DND-41 (cell line): Measurements from ENCODE around the gene PSMB10.

Source experiments
- ATAC-seq: fragments of 200-7000 bp; cut with Tn5 transposase; 3 replicates; pipeline ENCODE4 v1.9.1; 2021; ENCODE audit warnings: low read depth; ENCODE audit not compliant: insufficient read depth
- DNase-seq: peaks from one replicate; pipeline ENCODE4 v3.0.0-alpha.2; 2020
- H2AFZ ChIP-seq: 2 replicates; pipeline ENCODE4 v1.6.0; 2012; ENCODE audit warnings: low read depth, low read length
- H3K27ac ChIP-seq: 2 replicates; pipeline ENCODE4 v1.5.1; 2012; ENCODE audit warnings: low read length, inconsistent platforms
- H3K27me3 ChIP-seq: fragments of 200-600 bp; sonication (generic); 2 replicates; pipeline ENCODE4 v1.6.0; 2012; ENCODE audit warnings: low read length, mild to moderate bottlenecking, inconsistent platforms; ENCODE audit not compliant: insufficient read depth, poor library complexity
- H3K36me3 ChIP-seq: 2 replicates; pipeline ENCODE4 v1.5.1; 2012; ENCODE audit warnings: low read length, inconsistent platforms; ENCODE audit not compliant: insufficient read depth
- H3K4me1 ChIP-seq: 2 replicates; pipeline ENCODE4 v1.5.1; 2012; ENCODE audit warnings: mild to moderate bottlenecking, low read length; ENCODE audit not compliant: insufficient read depth
- H3K4me2 ChIP-seq: 2 replicates; pipeline ENCODE4 v1.6.0; 2012; ENCODE audit warnings: mild to moderate bottlenecking, moderate library complexity, low read length, inconsistent platforms; ENCODE audit not compliant: insufficient read depth
- H3K4me3 ChIP-seq, 2 experiments: fragments of 200-600 bp in 1 of 2; shearing (Covaris generic) in 1 of 2; 2 replicates each; pipeline ENCODE4 v1.5.1; 2012 to 2016; ENCODE audit warnings: inconsistent platforms in 2 of 2, low read length in 2 of 2, mild to moderate bottlenecking in 2 of 2, low read depth in 1 of 2, moderate library complexity in 1 of 2
- H3K79me2 ChIP-seq: 2 replicates; pipeline ENCODE4 v1.6.0; 2012; ENCODE audit warnings: low read length, inconsistent platforms; ENCODE audit not compliant: insufficient read depth
- H3K9ac ChIP-seq: 2 replicates; pipeline ENCODE4 v1.6.0; 2012; ENCODE audit warnings: low read depth, mild to moderate bottlenecking, inconsistent platforms, low read length, moderate library complexity
- H3K9me3 ChIP-seq: 2 replicates; pipeline ENCODE4 v1.5.1; 2012; ENCODE audit warnings: low read length, moderate library complexity, mild to moderate bottlenecking, inconsistent platforms; ENCODE audit not compliant: insufficient read depth, severe bottlenecking
- H4K20me1 ChIP-seq: 2 replicates; pipeline ENCODE4 v1.6.0; 2012; ENCODE audit warnings: low read length; ENCODE audit not compliant: insufficient read depth
- CTCF ChIP-seq: IDR thresholded peaks from 2 replicates; pipeline ENCODE4 v1.5.1; 2012; ENCODE audit warnings: borderline replicate concordance, low read length, moderate library complexity, mild to moderate bottlenecking; ENCODE audit not compliant: poor library complexity, severe bottlenecking; ENCODE audit errors: extremely low read depth
- EZH2 ChIP-seq: IDR thresholded peaks from 3 replicates; pipeline ENCODE4 v1.6.1; 2012; ENCODE audit warnings: borderline replicate concordance, low read depth, mild to moderate bottlenecking, moderate library complexity, low read length, inconsistent platforms; ENCODE audit not compliant: severe bottlenecking

The PSMB10 gene

GRCh38 chr16:67924140-67924906, 12.3 kb downstream of the PSMB10 start:
- H3K27me3 ChIP-seq: no peaks in the 10 kb centered on the region
- no peak for TF ChIP-seq CTCF
- TF ChIP-seq EZH2: no peak
- H3K27ac ChIP-seq: no peak overlapping the region
- DNase-seq (no peak), ATAC-seq (no peak)
- H3K4me1 ChIP-seq: no peaks in the 10 kb centered on the region
- peaks cover 47% of the 10 kb centered on the region for H3K36me3 ChIP-seq
- no peak overlapping the region for H3K4me2 ChIP-seq
- H3K4me3 ChIP-seq: no peak overlapping the region
- no peaks in the 10 kb centered on the region for H3K9me3 ChIP-seq
- H4K20me1 ChIP-seq: peaks cover 37% of the 10 kb centered on the region
- no peak overlapping the region for H2AFZ ChIP-seq
- H3K9ac ChIP-seq: no peak overlapping the region
- peaks cover 12% of the 10 kb centered on the region for H3K79me2 ChIP-seq

- H4K20me1 ChIP-seq: peaks cover 43% of the 10 kb centered on the region
- TF ChIP-seq EZH2 (no peak), CTCF (no peak)
- ATAC-seq (no peak), DNase-seq (no peak)
- H3K4me2 ChIP-seq: no peak overlapping the region
- H3K4me3 ChIP-seq: no peak overlapping the region
- peaks cover 46% of the 10 kb centered on the region for H3K36me3 ChIP-seq
- H3K4me1 ChIP-seq: no peaks in the 10 kb centered on the region
- H3K27me3 ChIP-seq: no peaks in the 10 kb centered on the region
- no peak overlapping the region for H3K9ac ChIP-seq
- no peaks in the 10 kb centered on the region for H3K9me3 ChIP-seq
- peaks cover 18% of the 10 kb centered on the region for H3K79me2 ChIP-seq
- no peak overlapping the region for H3K27ac ChIP-seq
- no peak overlapping the region for H2AFZ ChIP-seq
Measured at GRCh38 chr16:67923414-67924116, 13.1 kb downstream of the PSMB10 start.

GRCh38 chr16:67922740-67923139, 13.9 kb downstream of the PSMB10 start:
- Histone ChIP-seq H2AFZ (no peak overlapping the region), H3K9me3 (no peaks in the 10 kb centered on the region), H3K4me3 (no peak overlapping the region), H3K9ac (no peak overlapping the region), H3K4me1 (no peaks in the 10 kb centered on the region), H4K20me1 (peaks cover 47% of the 10 kb centered on the region), H3K79me2 (peaks cover 25% of the 10 kb centered on the region), H3K27me3 (no peaks in the 10 kb centered on the region), H3K27ac (no peak overlapping the region), H3K4me2 (no peak overlapping the region), H3K36me3 (peaks cover 44% of the 10 kb centered on the region)
- DNase-seq (no peak), ATAC-seq (no peak)
- TF ChIP-seq EZH2 (no peak), CTCF (no peak)
